GM23338 (cell line): ENCODE data around the gene KLHL41.

Experiments used
- CREB1 ChIP-seq: fragments of 250-450 bp; sonication (Bioruptor Pico); IDR thresholded peaks from 2 replicates; pipeline ENCODE4 v1.5.0; 2020; ENCODE audit warnings: low read depth, mild to moderate bottlenecking, moderate library complexity
- ETS1 ChIP-seq: IDR thresholded peaks from 2 replicates; pipeline ENCODE4 v1.6.1; 2016; ENCODE audit warnings: antibody characterized with exemption
- EZH2 ChIP-seq: fragments of 200-600 bp; sonication (generic); IDR thresholded peaks from one replicate; pipeline ENCODE4 v1.8.0; 2017; ENCODE audit warnings: antibody characterized with exemption, mild to moderate bottlenecking, low read depth; ENCODE audit not compliant: unreplicated experiment
- EZH2phosphoT487 ChIP-seq: fragments of 200-600 bp; sonication (generic); IDR thresholded peaks from one replicate; pipeline ENCODE4 v1.8.1; 2018; ENCODE audit warnings: antibody characterized with exemption; ENCODE audit not compliant: unreplicated experiment
- JUNB ChIP-seq: IDR thresholded peaks from one replicate; pipeline ENCODE4 v1.6.1; 2016; ENCODE audit warnings: antibody characterized with exemption; ENCODE audit not compliant: unreplicated experiment
- POLR2AphosphoS5 ChIP-seq: IDR thresholded peaks from 2 replicates; pipeline ENCODE4 v1.6.1; 2016; ENCODE audit warnings: antibody characterized with exemption, low read depth
- REST ChIP-seq: IDR thresholded peaks from one replicate; pipeline ENCODE4 v1.6.1; 2018; ENCODE audit warnings: antibody characterized with exemption; ENCODE audit not compliant: unreplicated experiment
- ZNF114 ChIP-seq: fragments of 250-450 bp; sonication (Bioruptor Pico); IDR thresholded peaks from 2 replicates; pipeline ENCODE4 v1.5.0; 2020; ENCODE audit warnings: mild to moderate bottlenecking, moderate library complexity
- TF ChIP-seq, protein P1 (sequence below), 2 experiments: fragments of 200-600 bp in 1 of 2; sonication (generic) in 1 of 2; conservative IDR thresholded peaks; 2 replicates each; pipeline versions ENCODE4 v1.5.1 to v1.6.1; 2016 to 2017; ENCODE audit warnings: antibody characterized with exemption in 2 of 2, low read depth in 2 of 2, mild to moderate bottlenecking in 2 of 2, moderate library complexity in 1 of 2

GRCh38 chr2:169526451-169526850 lies 16.9 kb downstream of the KLHL41 start:
- TF ChIP-seq CREB1 (CRISPR knock-in tag) (no peak), EZH2 (no peak), POLR2AphosphoS5 (no peak), REST (no peak), ZNF114 (no peak), JUNB (no peak), EZH2phosphoT487 (no peak), ETS1 (no peak)
- TF ChIP-seq, protein P1, sequence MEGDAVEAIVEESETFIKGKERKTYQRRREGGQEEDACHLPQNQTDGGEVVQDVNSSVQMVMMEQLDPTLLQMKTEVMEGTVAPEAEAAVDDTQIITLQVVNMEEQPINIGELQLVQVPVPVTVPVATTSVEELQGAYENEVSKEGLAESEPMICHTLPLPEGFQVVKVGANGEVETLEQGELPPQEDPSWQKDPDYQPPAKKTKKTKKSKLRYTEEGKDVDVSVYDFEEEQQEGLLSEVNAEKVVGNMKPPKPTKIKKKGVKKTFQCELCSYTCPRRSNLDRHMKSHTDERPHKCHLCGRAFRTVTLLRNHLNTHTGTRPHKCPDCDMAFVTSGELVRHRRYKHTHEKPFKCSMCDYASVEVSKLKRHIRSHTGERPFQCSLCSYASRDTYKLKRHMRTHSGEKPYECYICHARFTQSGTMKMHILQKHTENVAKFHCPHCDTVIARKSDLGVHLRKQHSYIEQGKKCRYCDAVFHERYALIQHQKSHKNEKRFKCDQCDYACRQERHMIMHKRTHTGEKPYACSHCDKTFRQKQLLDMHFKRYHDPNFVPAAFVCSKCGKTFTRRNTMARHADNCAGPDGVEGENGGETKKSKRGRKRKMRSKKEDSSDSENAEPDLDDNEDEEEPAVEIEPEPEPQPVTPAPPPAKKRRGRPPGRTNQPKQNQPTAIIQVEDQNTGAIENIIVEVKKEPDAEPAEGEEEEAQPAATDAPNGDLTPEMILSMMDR (conservative IDR thresholded peaks at IDR 0.05; ENCODE audit: low read depth in 2 of 2), result no peak
